HK-2 (cell line): ENCODE results near the gene DNM2.
A peak's percentile ranks its signal among the peaks of the same experiment; 100 is the strongest.

Experiments
- DNase-seq: peaks from one replicate; pipeline ENCODE4 v3.0.0-alpha.2; 2018; ENCODE audit not compliant: unreplicated experiment

DNM2 gene

GRCh38 chr19:10815969-10816644 lies 98.2 kb downstream of the DNM2 start:
- no peak for DNase-seq

GRCh38 chr19:10816691-10817090 lies 98.8 kb downstream of the DNM2 start:
- DNase-seq: no peak

DNA sequence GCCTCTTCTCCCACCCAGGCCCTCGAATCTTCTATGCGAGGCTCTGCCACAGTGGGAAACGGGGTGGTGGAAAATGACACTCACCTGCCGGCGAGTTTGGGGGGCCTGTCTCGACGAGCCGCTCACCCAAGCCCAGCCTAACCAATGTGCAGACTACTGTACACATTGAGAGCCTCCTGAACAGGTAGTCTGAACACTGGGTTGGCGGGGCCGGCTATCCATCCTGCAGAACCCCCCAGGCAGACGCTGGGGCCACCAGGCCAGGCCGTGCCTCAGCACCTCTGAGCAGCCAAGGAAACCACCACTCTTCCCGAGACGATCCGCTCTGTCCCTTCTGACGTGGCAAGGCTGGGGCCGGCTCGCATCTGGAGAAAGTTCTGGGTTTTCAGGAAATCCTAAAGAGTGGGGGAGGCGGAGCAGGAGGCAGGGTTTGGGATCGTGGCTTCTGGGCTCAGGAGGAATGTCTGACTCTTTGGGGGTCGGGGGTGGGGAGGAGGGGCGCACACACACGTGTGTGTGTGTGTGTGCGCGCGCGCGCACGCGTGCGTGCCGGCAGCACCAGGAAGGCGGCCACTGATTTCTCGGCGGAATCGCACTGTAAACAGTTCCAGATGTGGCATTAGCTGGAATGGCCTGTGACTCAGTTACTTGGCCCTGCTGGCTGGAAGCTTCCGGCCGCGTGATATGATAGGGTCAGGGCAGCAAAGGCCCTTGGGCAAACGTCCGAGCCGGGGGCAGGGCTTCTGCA lies 99.6 kb downstream of the DNM2 start:
- DNase-seq: no peak

DNA sequence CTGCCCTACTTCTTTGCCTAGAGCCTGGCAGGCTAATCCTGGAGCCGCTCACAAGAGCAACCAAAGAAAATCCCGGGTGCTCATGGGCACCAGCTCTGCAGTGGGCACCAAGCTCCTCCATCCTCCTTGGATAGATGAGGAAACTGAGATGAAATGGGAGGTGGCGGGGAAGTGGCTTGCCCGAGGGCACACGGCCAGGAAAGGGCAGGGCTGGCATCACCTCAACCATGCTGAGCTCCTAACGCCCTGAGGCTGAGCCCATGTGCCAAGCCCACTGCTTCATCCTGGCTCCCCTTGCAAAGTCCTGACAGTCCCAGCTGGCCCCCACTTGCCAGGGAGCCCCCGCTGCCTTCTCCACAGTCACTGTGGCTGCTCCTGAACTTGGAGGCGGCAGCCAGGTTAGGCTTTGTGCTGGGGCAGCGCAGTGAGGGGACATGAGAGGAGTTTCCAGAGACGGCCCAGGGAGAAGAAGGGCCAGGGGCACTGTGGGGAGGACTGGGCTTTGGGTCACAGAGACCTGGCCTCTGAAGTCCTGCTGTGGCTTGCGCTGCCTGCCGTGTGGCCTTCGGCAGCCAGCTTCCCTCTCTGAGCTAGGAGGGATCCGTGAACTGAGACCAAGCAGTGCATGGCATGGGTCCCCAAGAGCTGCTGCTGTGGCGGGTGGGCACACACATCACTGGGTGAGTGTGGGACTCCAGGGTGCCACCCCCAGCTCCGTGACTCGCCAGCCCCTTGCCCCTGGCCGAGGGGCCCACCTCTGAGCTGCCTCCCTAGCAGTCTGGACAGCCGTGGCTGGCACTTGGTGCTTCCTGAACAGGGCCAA lies 100.6 kb downstream of the DNM2 start:
- no peak for DNase-seq

GRCh38 chr19:10819124-10820060 lies 101.5 kb downstream of the DNM2 start:
- DNase-seq: no peak

GRCh38 chr19:10820173-10820572 lies 102.3 kb downstream of the DNM2 start:
- no peak for DNase-seq

DNA sequence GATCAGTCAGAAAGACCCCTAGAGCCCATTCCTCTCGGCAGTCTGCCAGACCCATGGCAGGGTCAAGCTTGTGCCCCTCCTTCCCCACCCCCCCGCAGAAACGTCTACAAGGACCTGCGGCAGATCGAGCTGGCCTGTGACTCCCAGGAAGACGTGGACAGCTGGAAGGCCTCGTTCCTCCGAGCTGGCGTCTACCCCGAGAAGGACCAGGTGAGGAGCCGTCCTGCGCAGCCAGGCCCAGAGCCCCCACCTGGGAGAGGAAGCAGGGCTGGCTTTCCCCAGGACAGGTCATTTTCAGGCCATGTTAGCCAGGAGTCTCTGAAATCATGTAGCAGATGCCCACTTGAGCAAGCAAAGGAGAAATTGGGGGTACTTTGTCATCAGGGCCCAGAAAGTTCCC lies 105.8 kb downstream of the DNM2 start:
- DNase-seq: no peak

DNA sequence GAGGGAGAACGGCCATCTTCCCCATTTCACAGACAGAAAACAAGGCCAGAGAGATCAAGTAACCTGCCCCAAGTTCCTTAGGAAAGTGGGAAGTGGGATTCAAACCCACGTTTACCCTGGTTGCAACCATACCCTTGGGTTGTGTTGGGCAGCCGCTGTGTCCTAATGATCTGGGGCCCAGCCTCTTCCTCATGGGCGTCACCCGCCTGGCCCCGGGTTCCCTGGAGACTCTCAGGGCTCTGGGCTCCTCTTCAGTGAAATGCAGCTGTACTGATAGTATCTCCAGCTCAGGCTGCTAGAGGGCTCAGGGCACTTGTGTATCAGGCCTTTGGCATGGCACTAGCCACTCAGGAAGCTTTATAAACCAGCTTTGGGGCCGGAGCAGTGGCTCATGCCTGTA lies 108.4 kb downstream of the DNM2 start:
- DNase-seq: no peak

GRCh38 chr19:10826846-10827245 lies 109.0 kb downstream of the DNM2 start:
- DNase-seq: no peak

- DNase-seq: no peak
Observed at GRCh38 chr19:10828981-10829821, 111.3 kb downstream of the DNM2 start.

DNA sequence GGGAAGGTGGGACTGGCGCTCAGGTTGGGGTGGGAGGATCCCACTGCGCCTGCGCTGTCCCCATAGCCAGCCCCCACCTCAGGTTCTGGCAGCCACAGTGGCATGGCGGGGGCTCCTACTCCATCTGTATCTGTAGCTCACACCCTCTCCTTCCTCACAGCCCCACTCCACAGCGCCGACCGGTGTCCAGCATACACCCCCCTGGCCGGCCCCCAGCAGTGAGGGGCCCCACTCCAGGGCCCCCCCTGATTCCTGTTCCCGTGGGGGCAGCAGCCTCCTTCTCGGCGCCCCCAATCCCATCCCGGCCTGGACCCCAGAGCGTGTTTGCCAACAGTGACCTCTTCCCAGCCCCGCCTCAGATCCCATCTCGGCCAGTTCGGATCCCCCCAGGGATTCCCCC lies 112.1 kb downstream of the DNM2 start:
- no peak for DNase-seq

- no peak for DNase-seq
Observed at GRCh38 chr19:10830370-10830769, 112.5 kb downstream of the DNM2 start.

- no peak for DNase-seq
Observed at GRCh38 chr19:10830931-10831779, 113.3 kb downstream of the DNM2 start.

DNA sequence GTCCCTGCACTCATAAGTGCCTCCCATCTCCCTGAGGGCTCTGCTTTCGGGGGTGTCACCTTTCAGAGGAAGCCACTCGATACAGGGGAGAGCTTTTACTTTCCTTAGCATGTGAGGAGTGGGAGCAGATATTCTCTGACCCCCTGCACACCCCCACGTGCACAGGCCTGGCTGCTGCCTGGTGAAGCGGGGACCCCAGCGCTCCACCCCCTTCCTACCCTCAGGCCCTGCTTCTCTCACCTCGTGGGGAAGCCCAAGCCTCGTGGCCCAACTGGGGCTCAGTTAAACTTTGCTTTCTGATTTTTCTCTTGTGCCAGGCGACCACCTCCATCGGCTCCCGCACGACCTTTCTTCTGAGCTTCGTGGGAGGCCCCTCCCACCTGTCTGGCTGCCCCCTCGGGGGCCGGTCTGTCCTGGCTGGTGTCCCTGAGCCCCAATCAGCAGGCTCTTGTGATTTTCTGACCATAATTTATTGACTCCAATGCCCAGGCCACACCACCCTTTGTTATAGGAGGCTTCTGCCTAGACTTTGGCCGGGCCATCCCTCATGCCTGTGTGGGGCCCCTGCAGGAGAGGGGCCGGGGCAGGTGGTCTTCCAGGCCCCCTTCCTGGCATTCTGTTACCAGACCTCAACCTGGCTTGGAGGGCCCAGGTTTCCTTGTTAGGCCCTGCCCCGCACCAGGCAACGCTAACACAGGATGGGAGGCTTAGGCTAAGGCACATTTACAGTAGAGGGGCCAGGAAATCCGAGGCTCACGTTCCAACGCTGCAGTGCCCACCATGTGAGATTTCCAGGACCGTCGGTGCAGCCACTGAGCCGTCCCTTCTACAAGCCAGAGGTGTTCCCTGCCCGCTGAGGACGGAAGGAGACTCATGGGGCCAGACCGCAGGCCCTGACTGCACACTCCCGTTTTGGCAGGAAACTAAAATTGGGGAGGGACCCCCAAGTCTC lies 114.4 kb downstream of the DNM2 start:
- DNase-seq: no peak

- no peak for DNase-seq
Observed at GRCh38 chr19:10832939-10833296, 115.0 kb downstream of the DNM2 start.

- DNase-seq: no peak
Observed at GRCh38 chr19:10835089-10835753, 117.3 kb downstream of the DNM2 start.

- DNase-seq: peak; percentile 99
Observed at GRCh38 chr19:10835754-10836478, 118.0 kb downstream of the DNM2 start, which contains the start of gene TMED1. TMED1 (minus strand) TSS chr19:10836212; CDS start chr19:10836191, 21 bp downstream.
